ENCODE measurements around the gene DES.

GRCh38 chr2:219378163-219378851, 39.9 kb upstream of the DES start:
- TF ChIP-seq CTCF (IDR thresholded peaks at IDR 0.05) (no peak), ZFX (IDR thresholded peaks at IDR 0.05; ENCODE audit: borderline replicate concordance) (no peak)

All from 22Rv1 (cell line).